H1 (cell line): ENCODE measurements around the gene SURF4. TPM values are rescaled to one million over a fixed set of nuclear protein-coding genes. Genes with fewer than 3 reads are reported as not detected.

Experiments used
- CTCF ChIA-PET: fragments of 300-600 bp; sonication (Branson Sonifier 250); formaldehyde crosslinking; loops from one replicate; lab custom pipeline; 2021; ENCODE audit not compliant: partially characterized antibody; lab: Charles Lee
- POLR2A ChIA-PET: fragments of 300-600 bp; sonication (Branson Sonifier 250); formaldehyde crosslinking; loops from one replicate; lab custom pipeline; 2021; ENCODE audit warnings: inconsistent platforms; ENCODE audit not compliant: partially characterized antibody; lab: Charles Lee
- DNase-seq, 2 experiments: peaks; one replicate each; pipeline versions ENCODE4 v3.0.0 to v3.0.0-alpha.2; 2010 to 2022; ENCODE audit warnings: low spot score in 2 of 2, low read depth in 1 of 2, mixed read lengths in 1 of 2
- FAIRE-seq: peaks from 2 replicates; lab custom pipeline; 2011; peaks lifted over from hg19 to GRCh38; lab: Jason Lieb, UNC
- H2AFZ ChIP-seq: 2 replicates; pipeline ENCODE4 v1.8.1; 2012; ENCODE audit warnings: low read length, inconsistent platforms
- H2AK5ac ChIP-seq: 2 replicates; pipeline ENCODE4 v1.6.1; 2013; ENCODE audit warnings: low read depth, low read length
- H2BK120ac ChIP-seq: replicated peaks from 2 replicates; pipeline ENCODE3; 2013; ENCODE audit warnings: low read depth, low read length, inconsistent platforms
- H2BK12ac ChIP-seq: 2 replicates; pipeline ENCODE4 v1.6.1; 2013; ENCODE audit warnings: low read depth, low read length
- H2BK15ac ChIP-seq: 2 replicates; pipeline ENCODE4 v1.6.1; 2013; ENCODE audit warnings: low read length
- H2BK20ac ChIP-seq: 2 replicates; pipeline ENCODE4 v1.6.1; 2013; ENCODE audit warnings: low read length
- H2BK5ac ChIP-seq: 2 replicates; pipeline ENCODE4 v1.6.1; 2013; ENCODE audit warnings: low read depth, low read length
- H3K14ac ChIP-seq: 2 replicates; pipeline ENCODE4 v1.6.1; 2013; ENCODE audit warnings: inconsistent platforms; ENCODE audit not compliant: insufficient read length
- H3K18ac ChIP-seq: 2 replicates; pipeline ENCODE4 v1.6.1; 2013; ENCODE audit warnings: low read length; ENCODE audit errors: extremely low read depth
- H3K23ac ChIP-seq: 2 replicates; pipeline ENCODE4 v1.6.1; 2013; ENCODE audit warnings: inconsistent platforms; ENCODE audit not compliant: insufficient read length
- H3K23me2 ChIP-seq: 2 replicates; pipeline ENCODE4 v1.6.1; 2013; ENCODE audit warnings: low read depth, low read length
- H3K27ac ChIP-seq: 2 replicates; pipeline ENCODE4 v1.6.1; 2011; ENCODE audit warnings: low read depth, low read length, inconsistent platforms
- H3K27me3 ChIP-seq, 4 experiments: replicated peaks in 1 of 4; 1 replicate in 1 of 4; 2 replicates in 3 of 4; pipeline versions ENCODE4 v1.6.1 to v1.8.1; 2011 to 2013; ENCODE audit warnings: low read length in 3 of 4, mild to moderate bottlenecking in 3 of 4, inconsistent platforms in 2 of 4, mixed read lengths in 2 of 4, moderate library complexity in 1 of 4; ENCODE audit not compliant: control insufficient read depth in 3 of 4, insufficient read depth in 3 of 4; ENCODE audit errors: extremely low read depth in 1 of 4
- H3K36me3 ChIP-seq, 4 experiments: 2 replicates each; pipeline versions ENCODE4 v1.6.1 to v1.8.1; 2011 to 2013; ENCODE audit warnings: mild to moderate bottlenecking in 4 of 4, low read length in 3 of 4, moderate library complexity in 2 of 4, control low read depth in 1 of 4, inconsistent platforms in 1 of 4; ENCODE audit not compliant: insufficient read depth in 4 of 4, control insufficient read depth in 2 of 4
- H3K4ac ChIP-seq: replicated peaks from 2 replicates; pipeline ENCODE3; 2013; ENCODE audit warnings: low read length, low read depth, mixed read lengths, inconsistent platforms; ENCODE audit not compliant: insufficient read length
- H3K4me1 ChIP-seq, 4 experiments: replicated peaks in 1 of 4; 1 replicate in 1 of 4; 2 replicates in 3 of 4; pipeline versions ENCODE4 v1.6.1 to v1.8.1; 2011 to 2013; ENCODE audit warnings: low read length in 3 of 4, inconsistent platforms in 2 of 4, mixed read lengths in 1 of 4; ENCODE audit not compliant: insufficient read depth in 4 of 4, control insufficient read depth in 3 of 4
- H3K4me2 ChIP-seq, 2 experiments: 2 replicates each; pipeline versions ENCODE4 v1.6.1 to v1.8.1; 2011 to 2013; ENCODE audit warnings: low read depth in 2 of 2, low read length in 2 of 2, control low read depth in 1 of 2, inconsistent platforms in 1 of 2, mild to moderate bottlenecking in 1 of 2; ENCODE audit not compliant: insufficient read depth in 1 of 2
- H3K4me3 ChIP-seq, 4 experiments: fragments of 200-600, 300-600 bp in 1 of 4; sonication (generic), shearing (Covaris generic), sonication (Bioruptor Twin) in 1 of 4; 2 replicates each; pipeline versions ENCODE4 v1.5.1 to v1.8.1; 2011 to 2016; ENCODE audit warnings: low read length in 4 of 4, low read depth in 3 of 4, control low read depth in 2 of 4, inconsistent platforms in 2 of 4, mild to moderate bottlenecking in 2 of 4, mixed read lengths in 1 of 4, moderate library complexity in 1 of 4; ENCODE audit not compliant: insufficient read depth in 2 of 4; ENCODE audit errors: extremely low read depth in 1 of 4
- H3K56ac ChIP-seq: replicated peaks from 2 replicates; pipeline ENCODE3; 2013; ENCODE audit warnings: low read depth, mild to moderate bottlenecking, mixed read lengths, low read length, inconsistent platforms; ENCODE audit not compliant: insufficient read length
- H3K79me1 ChIP-seq: 2 replicates; pipeline ENCODE4 v1.6.1; 2013; ENCODE audit warnings: low read depth, low read length, control low read depth
- H3K79me2 ChIP-seq, 2 experiments: 2 replicates each; pipeline versions ENCODE4 v1.6.1 to v1.8.1; 2012 to 2013; ENCODE audit warnings: low read length in 2 of 2, mild to moderate bottlenecking in 2 of 2, inconsistent platforms in 1 of 2; ENCODE audit not compliant: insufficient read depth in 2 of 2, control insufficient read depth in 1 of 2
- H3K9ac ChIP-seq, 4 experiments: replicated peaks in 1 of 4; 1 replicate in 1 of 4; 2 replicates in 3 of 4; pipeline versions ENCODE4 v1.6.1 to v1.8.1; 2011 to 2013; ENCODE audit warnings: low read depth in 3 of 4, low read length in 3 of 4, control low read depth in 2 of 4, mild to moderate bottlenecking in 2 of 4, moderate library complexity in 2 of 4, inconsistent platforms in 1 of 4; ENCODE audit errors: extremely low read depth in 1 of 4
- H3K9me3 ChIP-seq, 2 experiments: 2 replicates each; pipeline versions ENCODE4 v1.6.1 to v1.8.1; 2012 to 2013; ENCODE audit warnings: mild to moderate bottlenecking in 2 of 2, moderate library complexity in 2 of 2, control low read depth in 1 of 2, inconsistent platforms in 1 of 2, low read depth in 1 of 2, low read length in 1 of 2, mixed read lengths in 1 of 2; ENCODE audit not compliant: insufficient read depth in 2 of 2
- H4K20me1 ChIP-seq, 2 experiments: replicated peaks in 1 of 2; 2 replicates each; pipeline versions ENCODE3 to v1.8.1; 2011 to 2013; ENCODE audit warnings: inconsistent platforms in 2 of 2, low read length in 2 of 2, mild to moderate bottlenecking in 1 of 2; ENCODE audit not compliant: insufficient read depth in 2 of 2, control insufficient read depth in 1 of 2
- H4K5ac ChIP-seq: 2 replicates; pipeline ENCODE4 v1.6.1; 2013; ENCODE audit warnings: low read length, low read depth, mixed read lengths, inconsistent platforms; ENCODE audit not compliant: insufficient read length
- H4K8ac ChIP-seq: 2 replicates; pipeline ENCODE4 v1.8.0; 2013; ENCODE audit warnings: mild to moderate bottlenecking, moderate library complexity, low read length, inconsistent platforms; ENCODE audit not compliant: insufficient read depth; ENCODE audit errors: extremely low read depth
- H4K91ac ChIP-seq: replicated peaks from 2 replicates; pipeline ENCODE3; 2013; ENCODE audit warnings: low read length, mixed read lengths, inconsistent platforms; ENCODE audit not compliant: insufficient read length
- WGBS, 2 experiments: shearing (Covaris generic) in 1 of 2; methylation state at CpG; one replicate each; pipeline versions ENCODE4 v1.1.6 to v1.1.7; 2013 to 2015; ENCODE audit warnings: low lambda C conversion rate in 2 of 2, mixed read lengths in 2 of 2, inconsistent platforms in 1 of 2, low coverage in 1 of 2, missing lambda C conversion rate in 1 of 2; ENCODE audit not compliant: insufficient replicate concordance in 2 of 2, insufficient coverage in 1 of 2, insufficient read length in 1 of 2; ENCODE audit errors: extremely low coverage in 1 of 2, missing lambda C conversion rate in 1 of 2; 5-methylcytosine and 5-hydroxymethylcytosine counted together
- polyA plus RNA-seq, 7 experiments: library from polyadenylated mRNA; depleted of rRNA in 3 of 7; stranded (reverse) in 5 of 7; unstranded in 2 of 7; fragments of >200 nt in 5 of 7; fragments of 200-250 nt in 2 of 7; gene quantifications; 1 replicate in 5 of 7; 2 replicates in 1 of 7; 4 replicates in 1 of 7; pipeline versions ENCODE4 v1.2.1 to v1.2.3, GENCODE V29; 2011 to 2013; ENCODE audit warnings: missing spikeins in 2 of 7, mixed read lengths in 2 of 7
- total RNA-seq: library from RNA; stranded (reverse); fragmentation: NEBNext Ultra II Directional; extraction: Animal tissue kit (Norgen Biotek cat#: 25700); gene quantifications from 2 replicates; pipeline ENCODE4 v1.2.1, GENCODE V29; 2021

SURF4 gene
- total and polyA plus RNA-seq, 2 of the 8 experiments (the other 6 are each of a cell fraction or from before 2014, with no cell fraction given) = 176 to 182 TPM

DNA sequence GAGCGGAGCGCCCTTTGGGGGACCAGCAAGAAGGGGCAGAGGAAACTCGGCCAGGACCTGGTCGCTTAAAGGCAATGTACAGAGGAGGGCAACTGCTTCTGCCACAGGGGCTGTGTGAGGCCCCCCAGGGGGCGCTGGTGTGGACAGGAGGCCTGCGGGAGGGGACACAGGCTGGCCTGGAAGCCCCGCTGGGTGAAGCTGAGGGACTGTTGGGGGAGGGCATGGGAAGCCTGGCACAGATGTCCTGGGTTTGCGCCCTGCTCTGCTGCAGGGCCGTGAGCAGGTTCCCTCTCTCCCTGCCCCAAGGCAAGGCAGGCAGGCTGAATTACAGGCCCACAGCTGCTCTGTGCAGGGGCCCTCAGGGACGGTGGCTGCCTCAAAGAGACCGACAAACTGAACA lies 33.3 kb downstream of the SURF4 start:
- Histone ChIP-seq H2AK5ac (no peak overlapping the region), H2BK5ac (0 out of 2 replicates have a peak overlapping the region, but pooled peaks have one; percentile 18), H3K27me3 (no peaks in the 10 kb centered on the region), H2BK15ac (no peak overlapping the region), H4K5ac (no peak overlapping the region), H3K4me1 (peaks cover 0 to 7% (median 5%) of the 10 kb centered on the region in 4 experiments; a peak in 5 of 7 replicates), H2BK12ac (no peak overlapping the region), H3K23me2 (peaks cover 4% of the 10 kb centered on the region; the same call in 1 of the 2 replicates), H3K27ac (no peak overlapping the region), H3K18ac (no peak overlapping the region), H3K9ac (no peak overlapping the region), H2AFZ (no peak overlapping the region), H3K4me2 (no peak overlapping the region), H4K91ac (no peak overlapping the region), H4K8ac (no peak overlapping the region), H4K20me1 (peaks cover 12 to 34% of the 10 kb centered on the region in 2 experiments), H3K79me1 (peaks cover 17% of the 10 kb centered on the region), H3K14ac (no peak overlapping the region), H3K36me3 (peaks cover 31 to 70% (median 53%) of the 10 kb centered on the region in 4 experiments), H3K56ac (no peak overlapping the region), H3K4ac (no peak overlapping the region), H3K23ac (no peak overlapping the region), H3K9me3 (no peaks in the 10 kb centered on the region), H2BK20ac (no peak overlapping the region), H3K4me3 (no peak overlapping the region), H3K79me2 (peaks cover 4 to 21% of the 10 kb centered on the region in 2 experiments; a peak in 3 of 4 replicates), H2BK120ac (no peak overlapping the region)
- 88% methylated on average over 11 of the region's 11 CpGs; no CpG with 5 or more reads in 1 of the 2 experiments for WGBS, 2 experiments
- CTCF ChIA-PET = interaction anchor here (0.7 to 5.5 kb wide), 29 partner anchors 8 to 450 kb away, joined by 3 to 45 read pairs (median 5); partner anchors contain the start of gene SURF1
- peak in 1 of 2 experiments; percentile 56 for DNase-seq
- POLR2A ChIA-PET = interaction anchor here (0.8 to 14.8 kb wide), 9 partner anchors 8 to 118 kb away, joined by 3 to 303 read pairs (median 6); partner anchors contain the start of genes ADAMTS13, MED22, RPL7A and SURF1
- FAIRE-seq = no peak
